HG03565 (cell line): Measurements from ENCODE around the gene CA5A.
A peak's percentile ranks its signal among the peaks of the same experiment; 100 is the strongest.
"Not testable (repeated sequence)": the region's sequence is repeated elsewhere in the genome, so short reads cannot be mapped to it uniquely, and the experiment has no call there.

Source experiments
- ATAC-seq: cut with Tn5 transposase; IDR thresholded peaks from one replicate; pipeline ENCODE4 v1.9.1; 2021; ENCODE audit warnings: mild to moderate bottlenecking, moderate library complexity; ENCODE audit not compliant: unreplicated experiment

The CA5A gene

GRCh38 chr16:87870418-87871291, 65.7 kb downstream of the CA5A start:
- not testable (repeated sequence) for ATAC-seq

- ATAC-seq: not testable (repeated sequence)
Measured at GRCh38 chr16:87869879-87870417, 66.4 kb downstream of the CA5A start.

- ATAC-seq: peak; percentile 42
Measured at GRCh38 chr16:87869061-87869878, 67.1 kb downstream of the CA5A start, which contains the start of gene SLC7A5. Gene SLC7A5, minus strand, starts transcription at chr16:87869507. Its CDS starts 85 bp downstream, at chr16:87869422.

GRCh38 chr16:87868254-87869029, 67.9 kb downstream of the CA5A start:
- ATAC-seq: peak; percentile 24

- ATAC-seq: not testable (repeated sequence)
Measured at GRCh38 chr16:87865902-87866555, 70.3 kb downstream of the CA5A start.

- ATAC-seq: no peak
Measured at GRCh38 chr16:87864331-87864989, 71.9 kb downstream of the CA5A start.

- not testable (repeated sequence) for ATAC-seq
Measured at GRCh38 chr16:87863327-87863635, 73.0 kb downstream of the CA5A start.

GRCh38 chr16:87862597-87863326, 73.6 kb downstream of the CA5A start:
- ATAC-seq: not testable (repeated sequence)

- not testable (repeated sequence) for ATAC-seq
Measured at GRCh38 chr16:87861300-87862099, 74.8 kb downstream of the CA5A start.

- ATAC-seq: no peak
Measured at GRCh38 chr16:87860553-87861299, 75.6 kb downstream of the CA5A start.

GRCh38 chr16:87858151-87858993, 78.0 kb downstream of the CA5A start:
- not testable (repeated sequence) for ATAC-seq

GRCh38 chr16:87856791-87857228, 79.5 kb downstream of the CA5A start:
- no peak for ATAC-seq

- no peak for ATAC-seq
Measured at GRCh38 chr16:87855852-87856715, 80.2 kb downstream of the CA5A start.

GRCh38 chr16:87854907-87855683, 81.2 kb downstream of the CA5A start:
- ATAC-seq: no peak
